Trophoblast cell (in vitro differentiated cells and primary cell): ENCODE results near the gene DEPDC1B.
A peak's percentile ranks its signal among the peaks of the same experiment; 100 is the strongest.

ENCODE experiments used
- DNase-seq, 2 donors: peaks; one replicate each; pipeline ENCODE4 v3.0.0-alpha.2; 2016
- H2AFZ ChIP-seq: 2 replicates; pipeline ENCODE4 v1.6.1; 2013; ENCODE audit warnings: low read length, moderate library complexity, mild to moderate bottlenecking; ENCODE audit not compliant: insufficient read depth, poor library complexity
- H2AK5ac ChIP-seq: 2 replicates; pipeline ENCODE4 v1.6.1; 2013; ENCODE audit warnings: mild to moderate bottlenecking, low read length
- H2BK120ac ChIP-seq: 2 replicates; pipeline ENCODE4 v1.6.1; 2013; ENCODE audit warnings: low read length, mild to moderate bottlenecking, moderate library complexity; ENCODE audit not compliant: insufficient read depth, poor library complexity
- H2BK12ac ChIP-seq: 2 replicates; pipeline ENCODE4 v1.6.1; 2013; ENCODE audit warnings: mild to moderate bottlenecking, low read length, moderate library complexity
- H2BK5ac ChIP-seq: 2 replicates; pipeline ENCODE4 v1.6.1; 2013; ENCODE audit warnings: low read length, low read depth, moderate library complexity, mild to moderate bottlenecking; ENCODE audit not compliant: poor library complexity
- H3K14ac ChIP-seq: 2 replicates; pipeline ENCODE4 v1.6.1; 2013; ENCODE audit warnings: mild to moderate bottlenecking, low read length
- H3K18ac ChIP-seq: 2 replicates; pipeline ENCODE4 v1.6.1; 2013; ENCODE audit warnings: mild to moderate bottlenecking, low read length
- H3K23ac ChIP-seq: 2 replicates; pipeline ENCODE4 v1.6.1; 2013; ENCODE audit warnings: low read length
- H3K27ac ChIP-seq: 2 replicates; pipeline ENCODE4 v1.5.1; 2013; ENCODE audit warnings: low read depth, mild to moderate bottlenecking, inconsistent platforms, low read length, moderate library complexity
- H3K27me3 ChIP-seq: 2 replicates; pipeline ENCODE4 v1.6.1; 2013; ENCODE audit warnings: inconsistent platforms, mild to moderate bottlenecking, low read length, moderate library complexity; ENCODE audit not compliant: insufficient read depth
- H3K36me3 ChIP-seq, 2 experiments: 1 replicate in 1 of 2; 2 replicates in 1 of 2; pipeline ENCODE4 v1.6.1; 2013; ENCODE audit warnings: low read length in 2 of 2, mild to moderate bottlenecking in 2 of 2, moderate library complexity in 1 of 2; ENCODE audit not compliant: insufficient read depth in 2 of 2, control insufficient read depth in 1 of 2
- H3K4ac ChIP-seq: 2 replicates; pipeline ENCODE4 v1.6.1; 2013; ENCODE audit warnings: low read depth, mild to moderate bottlenecking, low read length, moderate library complexity
- H3K4me1 ChIP-seq, 2 experiments: 1 replicate in 1 of 2; 2 replicates in 1 of 2; pipeline ENCODE4 v1.6.1; 2013; ENCODE audit warnings: low read length in 2 of 2, mild to moderate bottlenecking in 2 of 2, moderate library complexity in 1 of 2; ENCODE audit not compliant: insufficient read depth in 2 of 2, control insufficient read depth in 1 of 2
- H3K4me2 ChIP-seq: 2 replicates; pipeline ENCODE4 v1.6.1; 2013; ENCODE audit warnings: inconsistent platforms, mild to moderate bottlenecking, low read length, moderate library complexity
- H3K4me3 ChIP-seq: 2 replicates; pipeline ENCODE4 v1.5.1; 2013; ENCODE audit warnings: mild to moderate bottlenecking, low read depth, low read length, inconsistent platforms
- H3K79me1 ChIP-seq: one replicate; pipeline ENCODE4 v1.6.1; 2013; ENCODE audit warnings: low read length
- H3K79me2 ChIP-seq: 2 replicates; pipeline ENCODE4 v1.6.1; 2013; ENCODE audit warnings: low read length, mild to moderate bottlenecking; ENCODE audit not compliant: control insufficient read depth, insufficient read depth, poor library complexity
- H3K9ac ChIP-seq: 2 replicates; pipeline ENCODE4 v1.6.1; 2013; ENCODE audit warnings: mild to moderate bottlenecking, low read length
- H3K9me3 ChIP-seq: 2 replicates; pipeline ENCODE4 v1.6.1; 2013; ENCODE audit warnings: low read depth, mild to moderate bottlenecking, control low read depth, inconsistent platforms, low read length; ENCODE audit not compliant: insufficient read depth
- H4K12ac ChIP-seq: 2 replicates; pipeline ENCODE4 v1.6.1; 2013; ENCODE audit warnings: low read depth, mild to moderate bottlenecking, low read length, moderate library complexity
- H4K8ac ChIP-seq: 2 replicates; pipeline ENCODE4 v1.6.1; 2013; ENCODE audit warnings: low read depth, mild to moderate bottlenecking, low read length, moderate library complexity
- H4K91ac ChIP-seq: one replicate; pipeline ENCODE4 v1.6.1; 2013; ENCODE audit warnings: low read depth, mild to moderate bottlenecking, low read length, moderate library complexity
- WGBS: extraction: QIAGEN DNeasy Blood & Tissue Kit; methylation state at CpG from one replicate; pipeline ENCODE4 v1.1.7; 2013; ENCODE audit warnings: missing lambda C conversion rate; ENCODE audit not compliant: insufficient read length, insufficient coverage; ENCODE audit errors: extremely low coverage; 5-methylcytosine and 5-hydroxymethylcytosine counted together

The DEPDC1B gene

DNA sequence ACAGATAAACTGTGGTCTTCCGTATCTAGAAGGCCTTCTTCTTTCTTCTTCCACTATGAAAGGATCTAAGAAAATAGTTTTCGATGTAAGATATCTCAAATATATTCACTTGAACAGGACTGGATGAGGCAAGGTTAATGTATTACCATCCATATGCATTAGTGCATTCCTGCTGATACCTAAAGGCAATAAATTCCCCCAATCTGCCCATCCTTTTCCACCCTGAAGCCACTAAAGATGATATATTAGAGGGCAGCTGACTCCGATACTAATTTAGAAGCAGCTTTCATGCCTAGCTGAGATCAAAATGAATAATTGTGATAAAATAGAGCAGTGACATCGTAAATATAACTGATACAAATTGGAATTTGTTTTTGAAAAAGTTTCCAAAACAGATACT lies 63.3 kb downstream of the DEPDC1B start:
- Histone ChIP-seq H3K9me3 (no peaks in the 10 kb centered on the region), H3K4me3 (no peak overlapping the region), H4K91ac (no peak overlapping the region), H3K4me2 (no peak overlapping the region), H3K4ac (no peak overlapping the region), H3K14ac (no peak overlapping the region), H3K4me1 (no peaks in the 10 kb centered on the region), H4K8ac (no peak overlapping the region), H3K79me2 (no peaks in the 10 kb centered on the region), H2BK120ac (no peak overlapping the region), H3K27ac (no peak overlapping the region), H2BK12ac (no peak overlapping the region), H3K27me3 (no peaks in the 10 kb centered on the region), H3K18ac (no peak overlapping the region), H2BK5ac (no peak overlapping the region), H4K12ac (no peak overlapping the region), H2AFZ (no peak overlapping the region), H2AK5ac (no peak overlapping the region), H3K36me3 (peaks cover 10 to 11% of the 10 kb centered on the region in 2 experiments), H3K79me1 (no peaks in the 10 kb centered on the region), H3K9ac (no peak overlapping the region), H3K23ac (no peak overlapping the region)
- no CpG with 5 or more reads among the region's 4 CpGs for WGBS
- no peak for DNase-seq

DNA sequence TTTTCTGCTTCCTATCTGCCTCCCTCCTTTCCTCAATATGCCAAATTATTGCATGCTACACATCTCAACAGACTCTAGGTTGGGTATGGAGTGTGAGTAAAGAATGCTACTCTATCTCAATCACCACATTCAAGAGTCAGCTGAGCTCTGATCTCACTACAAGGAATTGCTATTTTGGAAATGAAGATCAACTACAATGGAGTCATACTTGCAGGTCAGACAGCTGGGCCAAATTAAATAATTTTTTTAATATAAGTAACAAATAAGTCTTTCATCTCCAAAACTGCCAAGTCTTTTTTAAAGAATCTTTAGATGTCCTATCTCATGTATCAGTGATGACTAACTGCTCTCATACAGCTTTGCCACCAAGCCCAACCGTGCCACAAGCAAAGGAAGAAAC lies 64.0 kb downstream of the DEPDC1B start:
- Histone ChIP-seq H3K4me3 (no peak overlapping the region), H3K9ac (no peak overlapping the region), H2AFZ (no peak overlapping the region), H3K23ac (no peak overlapping the region), H4K91ac (no peak overlapping the region), H3K4me1 (no peaks in the 10 kb centered on the region), H2BK120ac (no peak overlapping the region), H3K27ac (no peak overlapping the region), H3K18ac (no peak overlapping the region), H2BK5ac (no peak overlapping the region), H3K4me2 (no peak overlapping the region), H3K14ac (no peak overlapping the region), H2AK5ac (no peak overlapping the region), H4K12ac (no peak overlapping the region), H3K9me3 (no peaks in the 10 kb centered on the region), H3K27me3 (no peaks in the 10 kb centered on the region), H3K4ac (no peak overlapping the region), H3K36me3 (peaks cover 10 to 15% of the 10 kb centered on the region in 2 experiments), H3K79me2 (no peaks in the 10 kb centered on the region), H3K79me1 (no peaks in the 10 kb centered on the region), H4K8ac (no peak overlapping the region), H2BK12ac (no peak overlapping the region)
- DNase-seq, result no peak
- no CpG with 5 or more reads among the region's 1 CpG for WGBS

DNA sequence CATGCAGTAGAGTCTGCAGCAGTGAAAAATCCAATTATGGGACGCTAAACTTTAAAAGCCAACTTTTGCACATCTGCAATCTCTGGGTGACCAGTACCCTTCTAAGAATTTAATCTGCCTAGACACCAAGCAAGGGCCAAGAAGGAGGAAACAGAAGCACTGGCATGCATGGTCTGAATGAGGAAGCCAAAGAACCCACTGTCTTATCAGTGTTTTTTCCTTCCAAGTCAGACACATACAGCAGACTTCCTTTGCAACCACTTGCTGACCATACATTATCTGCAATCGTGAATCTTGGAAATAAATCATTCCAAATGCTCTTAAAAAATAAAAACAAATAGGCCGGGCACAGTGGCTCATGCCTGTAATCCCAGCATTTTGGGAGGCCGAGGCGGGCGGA lies 65.9 kb downstream of the DEPDC1B start:
- no peak for DNase-seq
- WGBS, result no CpG with 5 or more reads among the region's 6 CpGs

DNA sequence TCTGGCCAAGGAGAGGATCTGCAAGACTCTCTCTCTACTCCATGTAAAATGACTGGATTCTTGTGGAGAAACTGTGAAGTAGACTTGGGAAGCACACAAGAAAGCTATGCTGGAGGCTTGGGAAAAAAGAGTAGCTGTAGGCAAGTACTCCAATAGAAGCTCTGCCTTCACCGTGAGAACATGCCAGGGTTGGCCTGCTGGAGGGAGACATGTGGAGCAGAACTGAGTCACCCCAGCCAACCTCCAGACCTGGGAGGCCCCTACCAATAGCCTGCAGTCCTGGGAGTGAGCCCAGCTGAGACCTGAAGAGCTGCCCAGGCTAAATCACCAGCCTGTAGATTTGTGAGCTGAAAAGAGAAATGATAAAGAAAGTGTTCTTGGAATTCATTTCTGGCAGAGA lies 66.6 kb downstream of the DEPDC1B start:
- WGBS, result no CpG with 5 or more reads among the region's 1 CpG
- Histone ChIP-seq H4K8ac (no peak overlapping the region), H3K9ac (no peak overlapping the region), H2BK120ac (no peak overlapping the region), H3K4me1 (no peaks in the 10 kb centered on the region), H3K79me1 (no peaks in the 10 kb centered on the region), H3K4ac (no peak overlapping the region), H4K91ac (no peak overlapping the region), H4K12ac (no peak overlapping the region), H3K4me3 (no peak overlapping the region), H3K27ac (no peak overlapping the region), H2BK5ac (no peak overlapping the region), H2BK12ac (no peak overlapping the region), H3K27me3 (no peaks in the 10 kb centered on the region), H3K4me2 (no peak overlapping the region), H3K36me3 (peaks cover 13 to 22% of the 10 kb centered on the region in 2 experiments), H2AFZ (no peak overlapping the region), H3K14ac (no peak overlapping the region), H2AK5ac (no peak overlapping the region), H3K23ac (no peak overlapping the region), H3K79me2 (no peaks in the 10 kb centered on the region), H3K9me3 (no peaks in the 10 kb centered on the region), H3K18ac (no peak overlapping the region)
- DNase-seq, result peak; percentile 17 to 33

More for the DNA sequence above, 65.9 kb downstream of the DEPDC1B start:
- Histone ChIP-seq H2BK5ac (no peak overlapping the region), H3K36me3 (peaks cover 13 to 20% of the 10 kb centered on the region in 2 experiments), H2AFZ (no peak overlapping the region), H2AK5ac (no peak overlapping the region), H3K4me2 (no peak overlapping the region), H3K4me3 (no peak overlapping the region), H4K8ac (no peak overlapping the region), H2BK120ac (no peak overlapping the region), H3K4me1 (no peaks in the 10 kb centered on the region), H3K14ac (no peak overlapping the region), H4K12ac (no peak overlapping the region), H3K4ac (no peak overlapping the region), H3K23ac (no peak overlapping the region), H3K79me2 (no peaks in the 10 kb centered on the region), H4K91ac (no peak overlapping the region), H3K27ac (no peak overlapping the region), H3K79me1 (no peaks in the 10 kb centered on the region), H3K9me3 (no peaks in the 10 kb centered on the region), H3K9ac (no peak overlapping the region), H3K27me3 (no peaks in the 10 kb centered on the region), H3K18ac (no peak overlapping the region), H2BK12ac (no peak overlapping the region)
